Esophagus squamous epithelium (tissue), 5 donors: Measurements from ENCODE around the gene OGDH. TPM values are rescaled to one million over a fixed set of nuclear protein-coding genes. Genes with fewer than 3 reads are reported as not detected.

ENCODE experiments used
- DNase-seq: peaks from one replicate; lab custom pipeline; 2025; lab: John Stamatoyannopoulos, UW
- H3K27ac ChIP-seq, 4 donors: fragments of 200-600 bp; sonication (generic); one replicate each; pipeline ENCODE4 v1.5.1; 2016 to 2019; ENCODE audit warnings: mild to moderate bottlenecking in 1 of 4
- H3K27me3 ChIP-seq, 4 donors: fragments of 200-600 bp; sonication (generic); 1 replicate in 3 of 4; 2 replicates in 1 of 4; pipeline versions ENCODE4 v1.5.1 to v1.6.0; 2017 to 2021; ENCODE audit warnings: antibody characterized with exemption in 1 of 4
- H3K36me3 ChIP-seq, 3 donors: fragments of 200-600 bp; sonication (generic); one replicate each; pipeline ENCODE4 v1.5.1; 2016 to 2019
- H3K4me1 ChIP-seq, 3 donors: fragments of 200-600 bp; sonication (generic); one replicate each; pipeline ENCODE4 v1.5.1; 2017 to 2019
- H3K4me3 ChIP-seq, 4 donors: fragments of 200-600 bp; sonication (generic); 1 replicate in 3 of 4; 2 replicates in 1 of 4; pipeline ENCODE4 v1.5.1; 2016 to 2019; ENCODE audit warnings: mild to moderate bottlenecking in 2 of 4, moderate library complexity in 1 of 4
- H3K9me3 ChIP-seq, 3 donors: fragments of 200-600 bp; sonication (generic); one replicate each; pipeline ENCODE4 v1.5.1; 2016 to 2019
- CTCF ChIP-seq, 6 experiments: fragments of 450-650 bp in 4 of 6; fragments of 200-600 bp in 2 of 6; sonication (generic) in 2 of 6; IDR thresholded peaks; one replicate each; pipeline ENCODE4 v1.5.1; 2016 to 2019; ENCODE audit warnings: antibody characterized with exemption in 6 of 6, mild to moderate bottlenecking in 4 of 6, moderate library complexity in 4 of 6
- POLR2A ChIP-seq, 4 donors: fragments of 450-650 bp; IDR thresholded peaks; one replicate each; pipeline ENCODE4 v1.6.1; 2017; ENCODE audit warnings: antibody characterized with exemption in 4 of 4, mild to moderate bottlenecking in 4 of 4, moderate library complexity in 3 of 4
- WGBS, 2 donors: methylation state at CpG; one replicate each; pipeline ENCODE4 v1.1.5; 2018; 5-methylcytosine and 5-hydroxymethylcytosine counted together
- intact Hi-C: fragments of 100-400 bp; cut with DNase I; formaldehyde crosslinking; loops from one replicate; pipeline ENCODE4 v1.15.0; 2022
- total RNA-seq, 4 donors: library from RNA; depleted of rRNA; stranded (reverse); fragments of >200 nt; gene quantifications; one replicate each; pipeline ENCODE4 v1.1.0, GENCODE V29; 2016
- donor health status: DM: yes; HTN: yes; CAD: no.

The OGDH gene
- total RNA-seq, 4 donors from 2014 or later, result 68.9 to 102 (median 89.5) TPM

- WGBS, 2 donors, result 93 to 96% methylated on average over 9 of the region's 9 CpGs
- TF ChIP-seq POLR2A (IDR thresholded peaks at IDR 0.05) (no peak), CTCF (IDR thresholded peaks at IDR 0.05) (no peak)
- Histone ChIP-seq H3K27ac (no peak overlapping the region), H3K4me1 (peaks cover 14 to 30% (median 15%) of the 10 kb centered on the region in 3 donors), H3K9me3 (no peaks in the 10 kb centered on the region), H3K36me3 (peaks cover 9 to 90% (median 10%) of the 10 kb centered on the region in 3 donors), H3K27me3 (no peaks in the 10 kb centered on the region), H3K4me3 (no peak overlapping the region)
- no peak for DNase-seq
- intact Hi-C loops, result no loop called here
Measured at GRCh38 chr7:44681645-44682044, 75.2 kb downstream of the OGDH start.

GRCh38 chr7:44685723-44686122 is 79.3 kb downstream of the OGDH start:
- Histone ChIP-seq H3K36me3 (peaks cover 13 to 86% (median 14%) of the 10 kb centered on the region in 3 donors), H3K4me3 (no peak overlapping the region), H3K27ac (no peak overlapping the region), H3K4me1 (no peaks in the 10 kb centered on the region), H3K9me3 (no peaks in the 10 kb centered on the region), H3K27me3 (no peaks in the 10 kb centered on the region)
- intact Hi-C loops, result no loop called here
- 55 to 77% methylated on average over 1 of the region's 1 CpG for WGBS, 2 donors
- TF ChIP-seq CTCF (IDR thresholded peaks at IDR 0.05) (no peak), POLR2A (IDR thresholded peaks at IDR 0.05) (no peak)
- DNase-seq, result no peak

GRCh38 chr7:44689427-44689826 is 83.0 kb downstream of the OGDH start:
- intact Hi-C loops, result no loop called here
- H3K4me3 ChIP-seq, result no peak overlapping the region
- WGBS, 2 donors, result 94 to 98% methylated on average over 2 of the region's 2 CpGs

GRCh38 chr7:44693641-44694313 is 87.3 kb downstream of the OGDH start:
- no peak for DNase-seq
- no peak for TF ChIP-seq POLR2A (IDR thresholded peaks at IDR 0.05)
- TF ChIP-seq CTCF (IDR thresholded peaks at IDR 0.05), result no peak
- 83 to 90% methylated on average over 7 to 11 of the region's 19 CpGs for WGBS, 2 donors

More at GRCh38 chr7:44689427-44689826, 83.0 kb downstream of the OGDH start:
- DNase-seq, result no peak
- TF ChIP-seq POLR2A (IDR thresholded peaks at IDR 0.05), result no peak
- TF ChIP-seq CTCF (IDR thresholded peaks at IDR 0.05), result no peak
- no peak overlapping the region for H3K27ac ChIP-seq
- H3K9me3 ChIP-seq, result no peaks in the 10 kb centered on the region
- H3K27me3 ChIP-seq, result no peaks in the 10 kb centered on the region
- no peaks in the 10 kb centered on the region for H3K4me1 ChIP-seq
- peaks cover 9 to 80% (median 17%) of the 10 kb centered on the region in 3 donors for H3K36me3 ChIP-seq

GRCh38 chr7:44694326-44694725 is 87.9 kb downstream of the OGDH start:
- WGBS, 2 donors, result 92 to 96% methylated on average over 11 to 14 of the region's 14 CpGs
- TF ChIP-seq POLR2A (IDR thresholded peaks at IDR 0.05), result no peak
- no peak for TF ChIP-seq CTCF (IDR thresholded peaks at IDR 0.05)
- Histone ChIP-seq H3K4me3 (no peak overlapping the region), H3K27me3 (no peaks in the 10 kb centered on the region), H3K9me3 (no peaks in the 10 kb centered on the region), H3K27ac (no peak overlapping the region), H3K36me3 (peaks cover 41 to 90% (median 51%) of the 10 kb centered on the region in 3 donors), H3K4me1 (no peaks in the 10 kb centered on the region)
- DNase-seq, result no peak
- intact Hi-C loops, result no loop called here

More at GRCh38 chr7:44693641-44694313, 87.3 kb downstream of the OGDH start:
- intact Hi-C loops, result no loop called here
- no peaks in the 10 kb centered on the region for H3K4me1 ChIP-seq
- peaks cover 41 to 87% (median 48%) of the 10 kb centered on the region in 3 donors for H3K36me3 ChIP-seq
- no peaks in the 10 kb centered on the region for H3K9me3 ChIP-seq
- H3K27me3 ChIP-seq, result no peaks in the 10 kb centered on the region
- H3K27ac ChIP-seq, result no peak overlapping the region
- H3K4me3 ChIP-seq, result no peak overlapping the region
